Left ventricle myocardium inferior (tissue), 1 donor: ENCODE data around the gene NRAS. TPM values are rescaled to one million over a fixed set of nuclear protein-coding genes. Genes with fewer than 3 reads are reported as not detected.

ENCODE experiments used
- DNase-seq: peaks from one replicate; pipeline ENCODE4 v3.0.0-alpha.2; 2020
- H3K27ac ChIP-seq: fragments of 200-600 bp; replicated peaks from 2 replicates; pipeline ENCODE4 v1.8.0; 2021
- H3K27me3 ChIP-seq: fragments of 200-600 bp; 2 replicates; pipeline ENCODE4 v1.8.0; 2021; ENCODE audit warnings: low read depth
- H3K36me3 ChIP-seq: fragments of 200-600 bp; 2 replicates; pipeline ENCODE4 v1.8.0; 2021
- H3K4me1 ChIP-seq: fragments of 200-600 bp; 2 replicates; pipeline ENCODE4 v1.8.0; 2021
- H3K4me3 ChIP-seq: fragments of 200-600 bp; 2 replicates; pipeline ENCODE4 v1.8.0; 2021; ENCODE audit warnings: mild to moderate bottlenecking, moderate library complexity
- H3K9me3 ChIP-seq: fragments of 200-600 bp; replicated peaks from 2 replicates; pipeline ENCODE4 v1.8.0; 2021
- intact Hi-C: fragments of 100-400 bp; cut with micrococcal nuclease; formaldehyde crosslinking; loops from one replicate; pipeline ENCODE4 v1.11.0; 2022
- total RNA-seq: library from RNA; stranded (reverse); fragmentation: NEBNext Ultra II Directional; extraction: Animal tissue kit (Norgen Biotek cat#: 25700); gene quantifications from one replicate; pipeline ENCODE4 v1.2.1, GENCODE V29; 2021
- TF ChIP-seq, protein P1 (sequence below): fragments of 200-600 bp; IDR thresholded peaks from 2 replicates; pipeline ENCODE4 v1.8.0; 2021; ENCODE audit warnings: antibody characterized with exemption, mild to moderate bottlenecking, borderline replicate concordance
- donor health status: DM: no; HTN: yes; CAD: no; lungs with severe emphysema.

NRAS gene
- total RNA-seq, 1 donor from 2014 or later = 7.6 TPM

DNA sequence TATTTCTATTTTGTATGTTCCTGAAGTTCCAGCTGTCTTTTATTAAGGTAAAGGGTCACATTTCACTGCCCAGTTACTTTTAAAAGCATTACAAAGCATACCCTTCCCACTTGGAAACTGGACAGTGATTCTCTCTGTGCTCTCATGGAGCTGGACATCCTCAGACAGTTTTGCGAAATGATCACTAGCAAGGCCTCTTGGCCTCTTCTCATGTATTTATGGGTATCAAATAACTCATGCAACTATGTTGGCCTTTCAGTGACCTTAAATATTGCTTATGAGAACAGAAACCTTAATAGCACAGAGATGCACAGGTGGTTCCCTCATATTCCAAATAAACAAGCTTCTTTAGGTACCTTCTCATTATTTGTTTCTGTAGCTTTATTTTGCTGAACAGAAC, 13.3 kb downstream of the NRAS start:
- Histone ChIP-seq H3K27me3 (no peaks in the 10 kb centered on the region), H3K36me3 (peaks cover 35% of the 10 kb centered on the region), H3K4me1 (no peaks in the 10 kb centered on the region), H3K9me3 (no peaks in the 10 kb centered on the region), H3K27ac (no peak overlapping the region), H3K4me3 (no peak overlapping the region)
- intact Hi-C loops = no loop called here
- TF ChIP-seq, protein P1, sequence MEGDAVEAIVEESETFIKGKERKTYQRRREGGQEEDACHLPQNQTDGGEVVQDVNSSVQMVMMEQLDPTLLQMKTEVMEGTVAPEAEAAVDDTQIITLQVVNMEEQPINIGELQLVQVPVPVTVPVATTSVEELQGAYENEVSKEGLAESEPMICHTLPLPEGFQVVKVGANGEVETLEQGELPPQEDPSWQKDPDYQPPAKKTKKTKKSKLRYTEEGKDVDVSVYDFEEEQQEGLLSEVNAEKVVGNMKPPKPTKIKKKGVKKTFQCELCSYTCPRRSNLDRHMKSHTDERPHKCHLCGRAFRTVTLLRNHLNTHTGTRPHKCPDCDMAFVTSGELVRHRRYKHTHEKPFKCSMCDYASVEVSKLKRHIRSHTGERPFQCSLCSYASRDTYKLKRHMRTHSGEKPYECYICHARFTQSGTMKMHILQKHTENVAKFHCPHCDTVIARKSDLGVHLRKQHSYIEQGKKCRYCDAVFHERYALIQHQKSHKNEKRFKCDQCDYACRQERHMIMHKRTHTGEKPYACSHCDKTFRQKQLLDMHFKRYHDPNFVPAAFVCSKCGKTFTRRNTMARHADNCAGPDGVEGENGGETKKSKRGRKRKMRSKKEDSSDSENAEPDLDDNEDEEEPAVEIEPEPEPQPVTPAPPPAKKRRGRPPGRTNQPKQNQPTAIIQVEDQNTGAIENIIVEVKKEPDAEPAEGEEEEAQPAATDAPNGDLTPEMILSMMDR = no peak
- DNase-seq = no peak

DNA sequence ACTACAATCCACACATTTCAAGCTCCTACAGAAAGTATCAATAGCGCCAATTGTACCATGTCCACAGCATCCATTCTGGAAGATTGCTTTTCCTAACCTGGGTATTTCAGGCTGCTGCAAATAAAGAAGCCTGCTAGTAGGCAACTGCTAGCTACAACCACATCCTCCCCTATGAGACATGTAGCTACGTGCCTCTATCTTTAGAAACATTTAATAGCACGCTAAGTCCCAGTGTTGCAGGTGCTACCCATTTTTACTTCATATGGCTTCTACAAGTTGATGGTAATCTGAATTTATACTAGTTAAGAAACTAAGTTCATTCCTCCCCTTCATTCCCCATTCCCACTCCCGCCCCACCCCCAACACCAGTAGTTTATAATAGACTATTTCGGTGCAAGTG, 13.8 kb downstream of the NRAS start:
- no peaks in the 10 kb centered on the region for H3K27me3 ChIP-seq
- no peaks in the 10 kb centered on the region for H3K9me3 ChIP-seq
- no peaks in the 10 kb centered on the region for H3K4me1 ChIP-seq
- intact Hi-C loops = no loop called here
- H3K36me3 ChIP-seq = peaks cover 30% of the 10 kb centered on the region
- no peak for DNase-seq
- H3K27ac ChIP-seq = no peak overlapping the region
- no peak overlapping the region for H3K4me3 ChIP-seq
- TF ChIP-seq, protein P1 = no peak

DNA sequence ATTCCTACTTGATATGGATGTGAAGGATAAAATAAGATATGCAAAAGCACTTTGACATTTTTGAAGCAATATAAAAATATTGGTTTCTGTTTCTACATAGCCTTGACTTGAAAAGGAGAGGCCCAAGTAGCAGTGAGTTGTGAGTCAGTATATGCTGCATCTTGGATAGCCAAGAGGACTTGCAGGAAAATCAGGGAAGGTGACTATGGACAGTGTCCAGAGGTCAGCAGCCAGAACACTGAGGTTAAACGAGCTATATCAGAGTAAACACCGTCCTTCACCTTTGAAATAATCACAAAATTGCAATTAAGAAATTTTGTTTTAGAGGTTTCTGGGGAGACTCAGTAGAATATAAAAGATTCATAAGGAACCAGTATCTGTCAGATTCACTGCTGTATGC, 14.6 kb downstream of the NRAS start:
- TF ChIP-seq, protein P1 = no peak
- Histone ChIP-seq H3K36me3 (peaks cover 22% of the 10 kb centered on the region), H3K4me3 (no peak overlapping the region), H3K27me3 (no peaks in the 10 kb centered on the region), H3K9me3 (no peaks in the 10 kb centered on the region), H3K27ac (no peak overlapping the region), H3K4me1 (no peaks in the 10 kb centered on the region)
- intact Hi-C loops = no loop called here
- no peak for DNase-seq

DNA sequence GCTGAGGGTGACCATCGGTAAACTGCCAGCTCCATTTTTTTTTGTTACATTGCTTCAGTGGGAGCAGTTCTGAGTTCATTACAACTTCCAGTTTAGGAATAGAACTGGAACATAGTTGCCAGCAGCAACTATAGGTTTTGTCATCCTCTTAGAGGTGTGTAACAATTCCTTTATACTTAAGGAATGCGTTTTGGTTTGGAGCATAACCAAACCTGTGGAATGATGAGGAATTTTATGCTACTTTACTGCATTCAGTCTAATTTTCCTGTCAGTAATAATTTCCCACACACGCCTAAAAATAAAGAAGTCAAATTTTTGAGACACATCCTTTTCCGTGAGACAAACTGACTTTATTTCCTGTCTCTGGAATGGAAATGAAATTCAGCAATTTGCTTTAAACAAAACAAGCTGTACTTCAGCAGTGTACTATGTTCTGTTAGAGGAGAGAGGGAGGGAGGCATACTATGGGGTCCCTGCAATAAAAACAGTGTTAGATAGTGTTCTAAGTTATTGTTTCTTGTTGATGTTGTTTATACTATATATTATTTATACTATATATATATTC, 16.5 kb downstream of the NRAS start:
- intact Hi-C loops = no loop called here
- no peak for DNase-seq
- Histone ChIP-seq H3K4me3 (no peak overlapping the region), H3K27ac (no peak overlapping the region), H3K36me3 (peaks cover 5% of the 10 kb centered on the region), H3K27me3 (no peaks in the 10 kb centered on the region), H3K9me3 (no peaks in the 10 kb centered on the region), H3K4me1 (no peaks in the 10 kb centered on the region)
- TF ChIP-seq, protein P1 = no peak

DNA sequence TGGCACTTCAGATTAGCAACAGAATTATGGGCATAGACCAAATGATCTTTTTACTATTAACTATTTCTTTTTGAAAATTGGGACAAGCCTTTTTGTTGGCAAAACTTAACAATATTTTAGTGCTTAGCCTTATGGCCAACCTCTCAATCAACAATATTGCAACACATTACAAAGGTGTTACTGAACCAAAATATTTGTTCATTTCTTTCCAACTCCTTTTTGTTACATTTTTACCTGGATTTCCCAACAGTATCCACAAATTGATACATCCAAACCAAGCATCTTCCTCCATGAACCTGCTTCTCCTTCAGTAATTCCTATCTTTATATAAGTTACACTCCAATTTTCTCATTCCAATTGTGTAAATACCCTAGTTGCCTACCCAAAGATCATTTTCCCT, 19.8 kb downstream of the NRAS start:
- H3K4me3 ChIP-seq = no peak overlapping the region
- intact Hi-C loops = no loop called here
- H3K36me3 ChIP-seq = no peaks in the 10 kb centered on the region
- DNase-seq = no peak
- H3K27ac ChIP-seq = no peak overlapping the region
- no peaks in the 10 kb centered on the region for H3K9me3 ChIP-seq
- H3K4me1 ChIP-seq = no peaks in the 10 kb centered on the region
- H3K27me3 ChIP-seq = no peaks in the 10 kb centered on the region
- TF ChIP-seq, protein P1 = no peak
